HG02981 (cell line): ENCODE measurements around the gene KIF4A.
"Not testable (repeated sequence)": the region's sequence is repeated elsewhere in the genome, so short reads cannot be mapped to it uniquely, and the experiment has no call there.

Experiments
- ATAC-seq: cut with Tn5 transposase; IDR thresholded peaks from one replicate; pipeline ENCODE4 v1.9.1; 2021; ENCODE audit warnings: mild to moderate bottlenecking, moderate library complexity; ENCODE audit not compliant: unreplicated experiment

The KIF4A gene

DNA sequence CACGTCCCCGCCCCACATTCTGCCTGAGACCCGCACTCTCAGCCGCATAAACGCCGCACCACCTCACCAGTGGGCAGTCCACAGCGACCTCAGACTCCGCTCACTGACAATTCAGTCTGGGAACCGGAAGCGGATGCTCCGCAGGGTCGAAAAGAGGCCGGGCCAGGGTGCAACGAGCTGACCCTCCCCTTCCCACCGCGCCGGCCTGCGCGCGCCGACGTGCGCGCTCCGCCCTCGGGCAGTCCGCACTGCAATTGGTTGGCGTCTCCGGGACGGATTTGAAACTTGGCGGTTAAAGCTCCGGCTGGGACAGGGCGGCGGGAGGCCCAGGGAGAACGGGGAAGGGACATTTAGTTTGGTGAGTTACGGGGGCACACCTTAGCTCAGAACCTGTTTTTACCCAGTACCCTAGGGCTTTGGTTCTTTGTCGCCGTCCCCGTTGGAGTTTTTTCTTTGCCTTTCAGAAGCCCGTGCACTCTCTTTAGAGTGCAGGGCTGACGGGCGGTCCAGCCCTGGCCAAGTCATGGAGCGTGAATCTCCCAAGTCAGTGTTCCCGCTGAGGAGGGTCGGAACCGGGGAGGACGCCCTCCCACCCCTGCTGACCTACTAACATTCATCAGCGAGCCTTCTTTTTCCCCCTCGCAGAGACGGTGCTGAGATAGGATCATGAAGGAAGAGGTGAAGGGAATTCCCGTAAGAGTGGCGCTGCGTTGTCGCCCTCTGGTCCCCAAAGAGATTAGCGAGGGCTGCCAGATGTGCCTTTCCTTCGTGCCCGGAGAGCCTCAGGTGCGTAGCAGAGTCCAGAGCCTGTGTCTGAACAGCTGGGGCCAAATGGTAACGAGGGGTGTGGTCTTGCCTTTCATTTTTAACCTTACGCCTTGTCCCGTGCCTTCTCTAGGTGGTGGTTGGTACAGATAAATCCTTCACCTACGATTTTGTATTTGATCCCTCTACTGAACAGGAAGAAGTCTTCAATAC lies at the start of gene KIF4A, which contains the start of gene PDZD11:
Gene KIF4A (plus strand): TSS at position 312 of the 978 bp plus-strand sequence. CDS start 355 bp downstream, at position 667.
Gene PDZD11 (minus strand): TSS at position 135 of the 978 bp plus-strand sequence. CDS start 586 bp downstream, outside the sequence.
- ATAC-seq: peak; percentile 97

GRCh38 chrX:70240751-70241150 lies 49.2 kb upstream of the KIF4A start:
- ATAC-seq: no peak

- no peak for ATAC-seq
Measured at GRCh38 chrX:70241501-70241900, 48.4 kb upstream of the KIF4A start.

GRCh38 chrX:70243601-70244000 lies 46.3 kb upstream of the KIF4A start:
- not testable (repeated sequence) for ATAC-seq

DNA sequence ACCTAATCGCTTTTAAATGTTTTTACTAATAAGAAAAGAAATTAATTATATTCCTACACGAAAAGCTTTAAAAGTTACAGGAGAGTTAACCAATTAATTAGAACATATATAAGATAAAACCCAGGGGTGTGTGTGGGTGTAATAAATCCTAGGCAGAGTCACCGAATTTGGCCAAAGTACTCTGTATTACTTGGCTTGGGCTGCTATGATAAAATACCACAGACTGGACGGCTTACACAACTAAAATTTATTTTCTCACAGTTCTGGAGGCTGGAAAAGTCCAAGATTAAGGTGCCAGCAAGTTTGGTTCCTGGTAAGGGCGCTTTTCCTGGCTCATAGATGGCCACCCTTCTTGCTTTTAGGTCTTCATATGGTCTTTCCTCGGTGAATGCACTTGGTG lies 45.0 kb upstream of the KIF4A start:
- no peak for ATAC-seq

GRCh38 chrX:70247252-70247651 lies 42.7 kb upstream of the KIF4A start:
- ATAC-seq: no peak

- ATAC-seq: no peak
Measured at GRCh38 chrX:70252491-70252890, 37.4 kb upstream of the KIF4A start.

DNA sequence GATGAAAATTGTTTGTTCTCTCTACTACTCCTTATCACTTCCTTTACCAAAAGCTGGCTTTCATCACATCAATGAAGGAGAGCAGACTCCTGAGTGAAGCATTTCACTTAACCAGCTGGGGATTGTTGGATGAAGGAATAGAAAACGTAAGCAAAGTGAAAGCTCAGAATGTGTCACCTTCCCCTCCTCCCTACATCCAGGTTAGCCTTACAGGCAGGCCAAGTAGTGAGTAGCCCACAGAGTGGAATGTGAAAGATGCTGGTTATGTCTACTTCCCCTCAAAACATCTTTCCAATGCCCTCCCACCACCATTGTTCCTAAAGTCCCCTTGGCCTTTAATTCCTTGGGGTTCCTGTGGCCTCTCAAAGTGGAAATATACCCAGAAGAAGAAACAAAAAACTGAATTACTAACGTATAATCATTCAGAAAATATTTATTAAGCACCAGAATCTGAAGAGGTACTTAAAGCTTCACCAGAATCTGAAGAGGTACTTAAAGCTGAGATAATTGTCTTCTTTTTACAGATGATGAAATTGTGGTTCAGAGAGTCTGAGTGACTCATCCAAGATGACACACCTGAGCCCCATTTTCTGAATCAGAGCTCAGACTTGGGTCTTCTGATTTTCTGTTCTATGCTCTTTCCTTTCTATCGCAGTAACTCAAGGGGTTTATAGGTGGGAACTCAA lies 36.4 kb upstream of the KIF4A start:
- no peak for ATAC-seq

GRCh38 chrX:70254063-70254400 lies 35.9 kb upstream of the KIF4A start:
- no peak for ATAC-seq

DNA sequence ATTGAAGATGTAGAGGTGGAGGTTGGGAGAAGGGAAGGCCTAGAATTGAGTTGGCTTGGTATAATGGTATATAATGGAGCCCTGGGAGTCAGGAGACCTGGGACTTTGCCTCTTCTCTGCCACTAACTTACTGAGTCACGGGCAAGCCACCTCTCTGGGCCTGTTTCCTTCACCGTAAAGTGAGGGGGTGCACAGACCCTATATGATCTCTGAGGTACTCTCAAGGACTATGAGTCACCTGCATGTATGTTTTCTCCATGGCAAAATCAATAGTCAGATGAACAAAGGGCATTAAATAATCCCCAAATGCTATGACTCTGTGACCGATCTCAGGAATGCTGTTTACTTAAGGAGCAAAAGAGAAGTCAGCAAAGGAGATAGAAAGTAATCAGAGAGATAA lies 35.0 kb upstream of the KIF4A start:
- ATAC-seq: no peak

- no peak for ATAC-seq
Measured at GRCh38 chrX:70255452-70255851, 34.5 kb upstream of the KIF4A start.

DNA sequence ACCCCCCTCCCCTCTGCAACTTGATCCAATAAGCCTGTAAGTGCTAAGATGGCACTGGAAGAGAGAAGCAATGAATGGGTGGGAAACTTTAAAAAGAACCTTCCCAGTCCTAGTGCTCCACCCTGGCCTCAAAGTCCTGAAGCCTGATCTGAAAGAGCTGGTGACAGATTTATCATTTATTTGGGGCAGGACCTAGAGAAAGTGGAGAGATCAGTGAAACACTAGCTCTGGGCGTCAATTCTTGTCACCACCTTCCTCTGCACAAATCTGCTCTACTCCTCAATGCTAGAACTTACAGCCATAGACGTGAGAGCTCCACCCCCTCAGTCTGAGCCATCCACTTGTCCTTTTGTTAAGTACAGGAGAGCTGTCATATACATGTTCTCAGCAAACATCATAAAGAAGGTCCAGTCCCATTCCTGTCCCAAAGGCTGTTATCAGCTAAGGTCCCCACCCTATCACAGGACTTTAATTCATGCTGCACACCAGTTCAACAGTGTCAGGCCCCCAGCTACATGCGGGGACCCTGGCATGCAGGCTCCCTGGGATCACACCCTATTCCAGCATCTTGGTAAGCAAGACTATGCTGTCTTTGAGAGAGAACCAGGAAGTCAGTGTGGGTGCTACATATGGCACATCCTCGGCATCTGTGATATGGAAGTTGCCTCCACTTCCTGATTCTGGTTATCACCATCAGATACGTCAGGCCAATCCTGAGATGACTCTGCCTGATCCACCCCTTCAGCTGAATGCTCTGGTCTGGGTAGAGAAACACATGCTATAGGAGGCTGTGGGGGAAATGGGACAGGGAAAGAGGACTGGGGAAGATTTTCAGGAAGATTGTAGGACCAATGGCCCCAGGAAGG lies 32.2 kb upstream of the KIF4A start:
- ATAC-seq: no peak

GRCh38 chrX:70260104-70260503 lies 29.8 kb upstream of the KIF4A start, which contains the start of gene P2RY4:
TSS of gene P2RY4 (minus strand) at chrX:70260204. CDS start at chrX:70259624, 580 bp downstream.
- ATAC-seq: no peak

- ATAC-seq: peak; percentile 71
Measured at GRCh38 chrX:70262952-70263567, 26.8 kb upstream of the KIF4A start.

- no peak for ATAC-seq
Measured at GRCh38 chrX:70264784-70265183, 25.1 kb upstream of the KIF4A start.

DNA sequence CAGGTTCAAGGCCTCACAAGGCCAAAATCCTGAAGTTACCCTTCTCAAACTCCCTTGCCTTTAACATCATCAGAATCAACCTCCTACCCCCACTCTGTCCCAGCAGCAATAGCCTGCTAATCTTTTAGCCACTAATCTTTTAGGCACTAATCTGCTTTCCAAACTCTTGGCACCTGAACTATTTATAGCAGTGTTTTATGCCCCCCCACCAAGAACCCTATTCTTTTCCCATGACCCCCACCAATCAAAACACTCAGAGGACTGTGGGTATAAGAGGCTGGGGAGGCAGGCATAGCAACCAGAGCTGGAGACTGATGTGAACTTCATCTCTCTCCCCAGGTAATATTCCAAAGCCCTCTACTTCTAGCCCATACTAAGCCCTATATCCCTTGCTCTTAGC lies 21.9 kb upstream of the KIF4A start, which contains the start of gene ARR3:
Gene ARR3 (plus strand): TSS at position 301 of the 400 bp plus-strand sequence. CDS start 1,052 bp downstream, outside the sequence.
- ATAC-seq: no peak

DNA sequence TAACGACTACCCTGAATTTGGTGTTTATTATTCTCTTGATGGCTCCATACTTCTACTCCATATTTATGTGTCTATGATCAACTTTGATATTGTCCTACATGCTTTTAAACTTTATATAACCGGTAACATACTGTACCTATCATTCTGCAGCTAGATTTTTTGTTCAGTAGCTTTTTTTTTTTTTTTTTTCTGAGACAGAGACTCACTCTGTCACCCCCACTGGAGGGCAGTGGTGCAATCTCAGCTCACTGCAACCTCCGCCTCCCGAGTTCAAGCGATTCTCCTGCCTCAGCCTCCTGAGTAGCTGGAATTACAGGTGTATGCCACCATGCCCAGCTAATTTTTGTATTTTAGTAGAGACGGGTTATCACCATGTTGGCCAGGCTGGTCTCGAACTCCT lies 15.9 kb upstream of the KIF4A start:
- not testable (repeated sequence) for ATAC-seq

DNA sequence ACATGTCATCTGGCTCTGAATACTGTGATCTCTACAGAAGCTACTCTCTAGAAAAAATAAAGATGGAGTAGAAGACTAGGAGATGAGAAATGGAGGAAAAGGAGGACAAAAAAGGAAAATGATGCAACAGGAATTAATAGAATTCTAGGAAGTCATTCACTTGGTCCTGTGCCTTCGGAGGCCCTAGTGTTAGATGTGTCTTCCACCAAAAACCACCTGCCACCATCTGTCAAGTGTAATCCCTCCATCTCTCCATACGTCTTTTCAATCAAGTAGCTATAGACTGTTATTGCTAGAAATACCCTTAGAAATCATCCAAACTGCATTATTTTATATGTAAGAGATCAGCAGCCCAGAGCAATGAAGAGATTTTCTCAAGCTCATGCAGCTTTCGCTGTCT lies 10.8 kb upstream of the KIF4A start:
- no peak for ATAC-seq

DNA sequence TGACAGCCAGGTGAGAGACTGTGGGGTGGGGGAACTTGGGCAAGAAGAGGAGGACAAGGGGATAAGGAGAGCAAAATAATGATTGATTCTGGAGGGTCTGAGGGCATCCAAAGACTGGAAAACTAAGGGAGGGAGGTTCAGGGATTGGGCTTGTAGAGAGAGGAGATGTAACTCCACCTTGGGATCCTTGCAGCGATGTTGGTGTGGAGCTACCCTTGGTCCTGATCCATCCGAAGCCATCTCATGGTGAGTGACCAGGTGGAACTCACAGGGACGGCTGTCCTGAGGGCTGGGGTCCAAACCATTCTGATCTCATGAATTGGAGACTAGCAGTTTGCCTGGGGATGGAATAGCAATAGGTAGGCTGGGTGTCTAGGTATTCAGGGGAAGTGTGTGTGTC lies 9.3 kb upstream of the KIF4A start:
- no peak for ATAC-seq

DNA sequence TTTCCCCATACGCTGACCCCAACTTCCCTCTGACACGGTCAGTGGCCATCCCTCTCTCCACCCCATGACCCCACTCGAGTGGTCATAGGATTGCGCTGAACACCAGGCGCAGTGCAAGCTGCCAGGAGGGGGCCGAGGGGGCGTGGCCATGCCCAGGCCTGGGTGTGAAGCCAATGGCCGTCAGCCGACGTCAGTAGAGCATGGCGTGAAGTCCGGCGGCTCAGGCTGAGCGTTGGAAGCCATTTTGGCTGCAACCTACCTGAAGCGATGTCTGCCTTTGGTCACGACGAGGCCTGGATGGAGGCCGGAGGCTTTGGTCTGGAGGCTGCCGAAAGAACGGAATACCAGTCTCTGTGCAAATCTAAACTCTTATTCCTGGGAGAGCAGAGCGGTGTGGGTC lies 8.0 kb upstream of the KIF4A start, which contains the start of gene RAB41:
Gene RAB41 (plus strand): TSS at position 222 of the 400 bp plus-strand sequence. CDS start 46 bp downstream, at position 268.
- no peak for ATAC-seq
